SK-N-SH (cell line): ENCODE results near the gene BRPF3. TPM values are rescaled to one million over a fixed set of nuclear protein-coding genes. Genes with fewer than 3 reads are reported as not detected.
A peak's percentile ranks its signal among the peaks of the same experiment; 100 is the strongest.

Experiments
- CTCF ChIA-PET: fragments of 300-600, 350-600 bp; formaldehyde crosslinking; extraction: SDS; loops from one replicate; lab custom pipeline; 2021; lab: Yijun Ruan, JAX
- POLR2A ChIA-PET: fragments of 350-600 bp; sonication (Branson Sonifier 250); formaldehyde crosslinking; extraction: SDS; loops from one replicate; lab custom pipeline; 2020; ENCODE audit warnings: antibody characterized with exemption, inconsistent platforms; lab: Yijun Ruan, JAX
- DNase-seq: peaks from one replicate; pipeline ENCODE4 v3.0.0; 2012
- H2AFZ ChIP-seq: fragments of 200-600 bp; sonication (generic); 2 replicates; pipeline ENCODE4 v1.8.1; 2016; ENCODE audit warnings: antibody characterized with exemption, mild to moderate bottlenecking, low read depth
- H3F3A ChIP-seq: fragments of 200-600 bp; sonication (generic); replicated peaks from 2 replicates; pipeline ENCODE3; 2016; ENCODE audit warnings: antibody characterized with exemption, mild to moderate bottlenecking; ENCODE audit not compliant: insufficient read depth
- H3K27ac ChIP-seq, 2 experiments: fragments of 200-500 bp in 1 of 2; fragments of 200-600 bp in 1 of 2; sonication (Bioruptor generic) in 1 of 2; sonication (generic), shearing (Covaris generic) in 1 of 2; 2 replicates each; pipeline versions ENCODE4 v1.5.1 to v1.6.1; 2014 to 2016; ENCODE audit warnings: low read depth in 2 of 2, inconsistent platforms in 1 of 2, low read length in 1 of 2, mild to moderate bottlenecking in 1 of 2, mixed read lengths in 1 of 2
- H3K27me3 ChIP-seq: fragments of 200-600 bp; sonication (generic), shearing (Covaris generic); 2 replicates; pipeline ENCODE4 v1.6.1; 2016; ENCODE audit warnings: mixed run types; ENCODE audit not compliant: insufficient read depth
- H3K36me3 ChIP-seq, 2 experiments: fragments of 200-500 bp in 1 of 2; fragments of 200-600 bp in 1 of 2; sonication (Bioruptor generic) in 1 of 2; sonication (generic) in 1 of 2; replicated peaks in 1 of 2; 2 replicates each; pipeline versions ENCODE3 to v1.5.1; 2014 to 2016; ENCODE audit warnings: low read length in 1 of 2, mild to moderate bottlenecking in 1 of 2; ENCODE audit not compliant: insufficient read depth in 2 of 2, control insufficient read depth in 1 of 2
- H3K4me1 ChIP-seq, 2 experiments: fragments of 200-500 bp in 1 of 2; fragments of 200-600 bp in 1 of 2; sonication (Bioruptor generic) in 1 of 2; sonication (generic), shearing (Covaris generic) in 1 of 2; 2 replicates each; pipeline versions ENCODE4 v1.5.1 to v1.6.1; 2014 to 2016; ENCODE audit warnings: low read depth in 1 of 2, low read length in 1 of 2, mixed run types in 1 of 2; ENCODE audit not compliant: insufficient read depth in 2 of 2, control insufficient read depth in 1 of 2
- H3K4me2 ChIP-seq: fragments of 200-600 bp; sonication (generic), shearing (Covaris generic); 2 replicates; pipeline ENCODE4 v1.6.1; 2017; ENCODE audit warnings: mixed run types
- H3K4me3 ChIP-seq, 2 experiments: fragments of 200-500 bp in 1 of 2; fragments of 200-600 bp in 1 of 2; sonication (Bioruptor generic) in 1 of 2; sonication (generic), shearing (Covaris generic) in 1 of 2; 2 replicates each; pipeline versions ENCODE4 v1.5.1 to v1.8.1; 2014 to 2016; ENCODE audit warnings: low read depth in 2 of 2, inconsistent platforms in 1 of 2, low read length in 1 of 2, mild to moderate bottlenecking in 1 of 2, mixed read lengths in 1 of 2, moderate library complexity in 1 of 2
- H3K79me2 ChIP-seq: fragments of 200-600 bp; sonication (generic); 2 replicates; pipeline ENCODE4 v1.8.1; 2017; ENCODE audit warnings: mild to moderate bottlenecking; ENCODE audit not compliant: insufficient read depth
- H3K9ac ChIP-seq: fragments of 200-600 bp; sonication (generic); 2 replicates; pipeline ENCODE4 v1.6.1; 2017; ENCODE audit warnings: mixed run types
- H3K9me2 ChIP-seq: fragments of 200-600 bp; sonication (generic); 2 replicates; pipeline ENCODE4 v1.6.1; 2017; ENCODE audit warnings: mixed run types
- H3K9me3 ChIP-seq: fragments of 200-600 bp; sonication (generic); 2 replicates; pipeline ENCODE4 v1.6.1; 2017; ENCODE audit warnings: mixed run types, mild to moderate bottlenecking, moderate library complexity
- H4K20me1 ChIP-seq: fragments of 200-600 bp; sonication (generic); 2 replicates; pipeline ENCODE4 v1.6.1; 2017; ENCODE audit warnings: mild to moderate bottlenecking, mixed run types; ENCODE audit not compliant: insufficient read depth
- ELF1 ChIP-seq: IDR thresholded peaks from 2 replicates; pipeline ENCODE4 v1.4.0; 2012
- FOSL2 ChIP-seq: IDR thresholded peaks from 2 replicates; pipeline ENCODE4 v1.4.0; 2012; ENCODE audit warnings: low read depth, mild to moderate bottlenecking, moderate library complexity, borderline replicate concordance
- GABPA ChIP-seq: IDR thresholded peaks from 2 replicates; pipeline ENCODE4 v1.4.0; 2012; ENCODE audit warnings: low read depth, mild to moderate bottlenecking
- IRF3 ChIP-seq: fragments of 150-350 bp; IDR thresholded peaks from 2 replicates; pipeline ENCODE4 v1.6.1; 2016; ENCODE audit warnings: mild to moderate bottlenecking, low read depth, low read length
- MEF2A ChIP-seq: IDR thresholded peaks from 2 replicates; pipeline ENCODE4 v1.4.0; 2012; ENCODE audit warnings: low read depth, borderline replicate concordance
- POLR2AphosphoS5 ChIP-seq: IDR thresholded peaks from 2 replicates; pipeline ENCODE4 v1.6.1; 2012; ENCODE audit warnings: low read depth, low read length
- RAD21 ChIP-seq: IDR thresholded peaks from 2 replicates; pipeline ENCODE4 v1.6.1; 2012; ENCODE audit warnings: mild to moderate bottlenecking, low read length
- RCOR1 ChIP-seq: fragments of 150-350 bp; IDR thresholded peaks from 2 replicates; pipeline ENCODE4 v1.6.1; 2017; ENCODE audit warnings: antibody characterized with exemption, low read length
- SIN3A ChIP-seq: IDR thresholded peaks from 2 replicates; pipeline ENCODE4 v1.6.1; 2012; ENCODE audit warnings: low read depth, mild to moderate bottlenecking, low read length, moderate library complexity, borderline replicate concordance
- TAF1 ChIP-seq: IDR thresholded peaks from 2 replicates; pipeline ENCODE4 v1.6.1; 2012; ENCODE audit warnings: low read depth, mild to moderate bottlenecking, low read length, moderate library complexity, borderline replicate concordance
- TCF12 ChIP-seq: IDR thresholded peaks from 2 replicates; pipeline ENCODE4 v1.4.0; 2012
- USF2 ChIP-seq: fragments of 150-350 bp; IDR thresholded peaks from 2 replicates; pipeline ENCODE4 v1.6.1; 2017; ENCODE audit warnings: antibody characterized with exemption, low read length, low read depth, borderline replicate concordance
- WGBS: methylation state at CpG from one replicate; pipeline ENCODE4 v1.1.6; 2017; ENCODE audit warnings: low lambda C conversion rate; 5-methylcytosine and 5-hydroxymethylcytosine counted together
- polyA plus RNA-seq, 3 experiments: library from polyadenylated mRNA; depleted of rRNA; stranded (reverse); fragments of >200 nt; gene quantifications; 2 replicates each; pipeline ENCODE4 v1.2.3, GENCODE V29; 2012
- TF ChIP-seq, protein P1 (sequence below): fragments of 200-600 bp; sonication (generic); IDR thresholded peaks from 2 replicates; pipeline ENCODE4 v1.6.1; 2017; ENCODE audit warnings: antibody characterized with exemption, mild to moderate bottlenecking, moderate library complexity

BRPF3 gene
- polyA plus RNA-seq, 1 of the 3 experiments (the other 2 are of a cell fraction): 15.4 TPM

- peak; percentile 65 for DNase-seq
- Histone ChIP-seq H3K9ac (no peak overlapping the region), H3K36me3 (no peaks in the 10 kb centered on the region), H2AFZ (no peak overlapping the region), H3K4me2 (no peak overlapping the region), H3K4me1 (peaks cover 0 to 18% of the 10 kb centered on the region in 2 experiments; a peak in 1 of 4 replicates), H3K27me3 (no peaks in the 10 kb centered on the region), H3K79me2 (no peaks in the 10 kb centered on the region), H3K9me3 (no peaks in the 10 kb centered on the region), H3F3A (no peaks in the 10 kb centered on the region), H3K4me3 (no peak overlapping the region), H3K9me2 (no peaks in the 10 kb centered on the region), H4K20me1 (no peaks in the 10 kb centered on the region), H3K27ac (peak overlapping the region in 1 of 2 experiments; percentile 66; a peak in 1 of 4 replicates)
- WGBS: 73% methylated on average over 8 of the region's 8 CpGs
- no peak for TF ChIP-seq POLR2AphosphoS5
- peak; percentile 33; the same call in 1 of the 2 replicates for TF ChIP-seq RAD21
- ChIA-PET POLR2A (no interaction called here), CTCF (interaction anchor here (0.6 to 3.4 kb wide), 13 partner anchors 9 to 218 kb away, joined by 3 to 18 read pairs (median 4); partner anchors contain the start of gene MAPK14)
Observed at GRCh38 chr6:36245572-36246061, 49.1 kb downstream of the BRPF3 start.

GRCh38 chr6:36246506-36247268 is 50.1 kb downstream of the BRPF3 start:
- Histone ChIP-seq H3K9ac (no peak overlapping the region), H2AFZ (no peak overlapping the region), H3K36me3 (no peaks in the 10 kb centered on the region), H3K27ac (no peak overlapping the region), H3K27me3 (no peaks in the 10 kb centered on the region), H3K9me2 (no peaks in the 10 kb centered on the region), H3K4me3 (no peak overlapping the region), H3K4me2 (no peak overlapping the region), H4K20me1 (no peaks in the 10 kb centered on the region), H3K4me1 (peaks cover 0 to 18% of the 10 kb centered on the region in 2 experiments; a peak in 1 of 4 replicates), H3K79me2 (no peaks in the 10 kb centered on the region), H3F3A (no peaks in the 10 kb centered on the region), H3K9me3 (no peaks in the 10 kb centered on the region)
- TF ChIP-seq TCF12: no peak
- TF ChIP-seq IRF3: no peak
- TF ChIP-seq RCOR1: no peak
- TF ChIP-seq USF2: no peak
- no peak for TF ChIP-seq GABPA
- CTCF ChIA-PET: interaction anchor here (1.7 to 3.4 kb wide), 2 partner anchors 22 to 38 kb away, joined by 4 to 18 read pairs; no protein-coding TSS in a partner anchor
- WGBS: 93% methylated on average over 22 of the region's 22 CpGs
- no peak for DNase-seq
- POLR2A ChIA-PET: no interaction called here

GRCh38 chr6:36247693-36248092 is 51.1 kb downstream of the BRPF3 start:
- no peak for DNase-seq
- Histone ChIP-seq H3K36me3 (no peaks in the 10 kb centered on the region), H3K79me2 (no peaks in the 10 kb centered on the region), H3F3A (no peaks in the 10 kb centered on the region), H3K9me2 (no peaks in the 10 kb centered on the region), H2AFZ (no peak overlapping the region), H3K9ac (no peak overlapping the region), H3K9me3 (no peaks in the 10 kb centered on the region), H3K27ac (no peak overlapping the region), H3K4me1 (peaks cover 0 to 18% of the 10 kb centered on the region in 2 experiments; a peak in 1 of 4 replicates), H4K20me1 (no peaks in the 10 kb centered on the region), H3K27me3 (no peaks in the 10 kb centered on the region), H3K4me2 (no peak overlapping the region)
- WGBS: 87% methylated on average over 6 of the region's 6 CpGs
- no peak for TF ChIP-seq RAD21
- no peak for TF ChIP-seq MEF2A
- TF ChIP-seq FOSL2: no peak
- no peak for TF ChIP-seq RCOR1
- TF ChIP-seq SIN3A: no peak
- no peak for TF ChIP-seq ELF1
- TF ChIP-seq, protein P1, sequence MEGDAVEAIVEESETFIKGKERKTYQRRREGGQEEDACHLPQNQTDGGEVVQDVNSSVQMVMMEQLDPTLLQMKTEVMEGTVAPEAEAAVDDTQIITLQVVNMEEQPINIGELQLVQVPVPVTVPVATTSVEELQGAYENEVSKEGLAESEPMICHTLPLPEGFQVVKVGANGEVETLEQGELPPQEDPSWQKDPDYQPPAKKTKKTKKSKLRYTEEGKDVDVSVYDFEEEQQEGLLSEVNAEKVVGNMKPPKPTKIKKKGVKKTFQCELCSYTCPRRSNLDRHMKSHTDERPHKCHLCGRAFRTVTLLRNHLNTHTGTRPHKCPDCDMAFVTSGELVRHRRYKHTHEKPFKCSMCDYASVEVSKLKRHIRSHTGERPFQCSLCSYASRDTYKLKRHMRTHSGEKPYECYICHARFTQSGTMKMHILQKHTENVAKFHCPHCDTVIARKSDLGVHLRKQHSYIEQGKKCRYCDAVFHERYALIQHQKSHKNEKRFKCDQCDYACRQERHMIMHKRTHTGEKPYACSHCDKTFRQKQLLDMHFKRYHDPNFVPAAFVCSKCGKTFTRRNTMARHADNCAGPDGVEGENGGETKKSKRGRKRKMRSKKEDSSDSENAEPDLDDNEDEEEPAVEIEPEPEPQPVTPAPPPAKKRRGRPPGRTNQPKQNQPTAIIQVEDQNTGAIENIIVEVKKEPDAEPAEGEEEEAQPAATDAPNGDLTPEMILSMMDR: no peak
- no peak for TF ChIP-seq TAF1
- TF ChIP-seq, all 33 proteins: peak for 0
- POLR2A ChIA-PET: no interaction called here
- CTCF ChIA-PET: no interaction called here
- no peak overlapping the region for H3K4me3 ChIP-seq
